NCI-H226 (cell line): Measurements from ENCODE around the gene CIAO2B.
"Not testable (repeated sequence)": the region's sequence is repeated elsewhere in the genome, so short reads cannot be mapped to it uniquely, and the experiment has no call there.

Source experiments
- DNase-seq: peaks from one replicate; pipeline ENCODE4 v3.0.0-alpha.2; 2015

The CIAO2B gene

GRCh38 chr16:66936889-66937554, 2.8 kb upstream of the CIAO2B start:
- DNase-seq, result no peak

GRCh38 chr16:66936462-66936861, 2.3 kb upstream of the CIAO2B start:
- no peak for DNase-seq

DNA sequence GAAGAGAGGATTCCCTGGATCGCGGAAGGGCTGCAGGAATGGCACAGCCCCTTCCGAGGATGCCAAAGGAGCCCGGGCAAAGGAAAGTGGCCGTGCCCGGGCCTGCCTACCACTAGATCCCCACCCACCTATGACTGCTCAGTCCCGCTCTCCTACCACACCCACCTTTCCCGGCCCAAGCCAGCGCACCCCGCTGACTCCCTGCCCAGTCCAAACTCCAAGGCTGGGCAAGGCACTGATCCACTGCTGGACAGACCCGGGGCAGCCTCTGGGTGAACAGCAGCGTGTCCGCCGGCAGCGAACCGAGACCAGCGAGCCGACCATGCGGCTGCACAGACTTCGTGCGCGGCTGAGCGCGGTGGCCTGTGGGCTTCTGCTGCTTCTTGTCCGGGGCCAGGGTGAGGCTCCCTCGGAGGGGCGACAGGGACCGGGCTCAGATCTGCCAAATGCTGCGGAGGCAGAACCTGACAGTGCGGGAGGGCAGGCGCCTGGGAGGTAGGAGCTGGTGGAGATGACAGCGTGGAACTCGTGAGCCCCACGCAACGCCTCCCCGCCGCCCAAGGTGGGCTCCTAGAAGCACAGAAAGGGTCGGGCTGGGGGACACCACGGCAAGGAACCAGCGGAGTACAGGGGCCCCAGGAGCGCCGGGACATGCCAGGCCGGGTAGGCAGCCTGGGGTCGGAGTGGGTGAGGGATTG, 1.3 kb upstream of the CIAO2B start, which contains the start of gene CES2:
Gene CES2, plus strand, starts transcription at position 203 of the 698 bp plus-strand sequence. Its CDS starts 120 bp downstream, at position 323.
- DNase-seq, result peak; percentile 57

DNA sequence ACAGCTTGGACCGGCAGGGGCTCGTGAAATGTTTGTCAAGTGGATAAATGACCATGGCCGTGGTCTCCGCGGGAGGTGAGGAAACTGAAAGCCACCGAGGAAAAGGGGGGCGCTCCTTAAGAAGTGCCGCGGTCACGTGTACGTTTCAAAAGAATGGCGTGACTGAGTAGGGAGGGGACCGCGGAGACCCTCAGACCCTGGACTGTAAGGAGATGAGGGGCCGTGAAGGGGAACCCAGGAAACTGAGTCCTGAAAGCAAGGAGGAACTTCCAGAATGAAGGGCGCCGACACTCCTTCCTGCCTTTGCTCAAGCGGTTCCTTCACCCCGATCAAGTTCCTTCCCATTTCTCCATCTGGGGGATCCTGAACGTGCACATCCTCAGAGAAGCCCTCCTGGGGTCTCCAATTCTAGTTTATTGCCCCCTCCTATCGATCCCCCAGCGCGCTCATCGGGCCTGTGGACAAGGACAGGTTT, 674 bp upstream of the CIAO2B start:
- not testable (repeated sequence) for DNase-seq

DNA sequence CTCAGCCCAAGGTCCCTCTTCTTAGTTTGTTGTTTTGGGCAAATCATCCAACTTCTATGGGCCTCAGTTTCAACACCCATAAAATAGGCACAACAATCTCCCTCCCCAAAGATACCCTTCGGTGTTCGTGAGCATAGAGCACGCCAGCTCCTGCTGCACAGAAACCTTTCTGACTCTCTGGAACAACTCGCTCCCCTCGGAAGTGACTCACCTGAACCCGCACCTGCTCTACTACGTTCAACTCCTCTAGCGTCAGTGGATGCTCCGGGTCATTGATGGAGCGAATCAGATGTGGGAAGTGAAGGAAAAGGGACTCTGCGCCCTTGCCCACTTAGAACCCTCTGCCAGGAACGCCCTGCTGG, 445 bp downstream of the CIAO2B start:
- DNase-seq, result no peak

GRCh38 chr16:66932076-66932475, 2.1 kb downstream of the CIAO2B start:
- no peak for DNase-seq

GRCh38 chr16:66931665-66932064, 2.5 kb downstream of the CIAO2B start:
- DNase-seq, result no peak

DNA sequence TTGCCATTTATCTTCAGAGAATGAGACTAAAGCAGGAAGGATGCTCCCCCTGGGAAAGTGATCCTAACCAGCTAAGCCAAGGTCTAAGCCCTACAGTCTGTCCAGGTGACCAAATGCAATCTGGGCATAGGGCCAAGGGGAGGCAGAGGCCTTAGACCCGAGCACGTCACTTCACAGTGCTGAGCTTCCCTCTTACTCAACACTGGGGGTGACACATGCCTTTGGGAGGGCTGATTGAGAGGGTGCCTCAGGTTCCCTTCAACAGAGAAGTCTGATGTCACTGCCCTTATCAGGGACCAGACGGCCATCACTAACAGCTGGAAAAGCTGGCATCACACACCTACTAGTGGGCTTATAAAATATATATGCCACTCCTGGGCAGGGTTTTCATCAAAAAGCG, 4.0 kb downstream of the CIAO2B start:
- peak; percentile 75 for DNase-seq

GRCh38 chr16:66928702-66929388, 5.4 kb downstream of the CIAO2B start:
- DNase-seq, result peak; percentile 49

DNA sequence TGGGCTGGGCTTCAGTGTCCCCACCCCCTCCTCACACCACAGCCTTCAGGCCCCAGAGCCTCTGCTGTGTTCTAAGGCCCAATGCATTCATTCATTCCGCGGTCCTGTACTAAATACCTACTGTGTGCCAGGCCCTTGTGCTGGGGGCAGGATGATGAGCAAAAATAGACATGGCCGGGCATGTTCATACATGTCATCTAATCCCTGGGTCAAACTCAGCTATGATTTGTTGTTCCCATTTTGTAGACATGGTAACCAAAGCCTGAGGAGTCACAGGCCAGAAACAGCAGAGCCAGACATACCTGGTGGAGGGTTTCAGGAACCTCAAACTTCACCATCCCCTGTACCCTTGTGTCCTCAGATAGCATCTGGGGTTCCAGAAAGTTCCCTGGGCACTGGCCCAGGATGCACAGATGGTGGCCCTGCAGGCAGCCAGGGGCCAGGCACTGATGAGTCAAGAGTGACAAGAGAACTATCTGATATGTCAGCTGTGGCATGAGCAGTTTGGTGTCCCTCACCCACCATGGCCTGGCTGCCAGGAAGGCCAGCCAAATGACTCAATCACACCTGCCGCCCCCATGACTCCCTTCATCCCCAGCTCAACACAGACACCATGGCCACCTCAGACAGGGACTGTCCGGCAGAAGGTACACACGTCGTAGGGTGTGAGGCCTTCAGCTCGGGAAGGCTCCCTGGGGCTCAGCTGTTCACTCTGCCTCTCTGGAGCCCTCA, 6.1 kb downstream of the CIAO2B start:
- no peak for DNase-seq

GRCh38 chr16:66926961-66927436, 7.2 kb downstream of the CIAO2B start:
- DNase-seq, result peak; percentile 97

DNA sequence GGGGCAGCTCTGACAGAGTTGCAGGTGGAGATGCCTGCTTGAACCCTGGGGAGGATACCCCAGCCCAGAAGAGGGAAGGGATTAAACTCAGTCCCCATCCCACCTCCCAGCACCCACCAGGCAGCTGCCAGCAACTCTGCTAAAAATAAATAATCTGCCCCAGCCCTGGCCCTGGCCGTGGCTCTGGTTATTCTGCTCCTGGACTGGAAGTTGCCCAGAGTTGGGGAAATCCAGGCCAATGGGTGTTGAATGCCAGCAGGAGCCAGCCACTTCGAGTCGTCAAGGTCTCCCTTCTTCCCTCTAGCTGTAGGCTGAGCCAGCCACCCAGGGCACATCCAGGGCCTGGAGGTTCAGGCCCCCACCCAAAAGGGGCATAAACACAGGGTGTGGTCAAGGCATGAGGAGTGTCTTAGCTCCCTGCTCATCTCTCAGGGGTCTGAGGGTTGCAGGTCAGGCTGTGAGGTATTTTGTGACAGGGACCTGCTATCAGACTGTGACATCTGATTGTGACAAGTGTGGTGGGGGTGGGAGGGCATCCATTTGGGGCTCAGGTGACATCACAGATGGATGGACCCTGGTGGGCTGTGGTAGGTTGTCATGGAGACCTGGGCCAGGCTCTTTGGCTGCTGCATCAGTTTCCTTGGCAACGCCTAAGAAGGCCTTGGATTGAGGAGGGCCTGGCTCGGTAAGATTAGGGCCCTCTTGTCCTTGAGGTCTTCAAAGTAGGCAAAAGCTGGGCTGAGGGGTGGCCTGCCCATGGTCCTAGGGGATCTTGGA, 7.8 kb downstream of the CIAO2B start:
- peak; percentile 48 for DNase-seq

DNA sequence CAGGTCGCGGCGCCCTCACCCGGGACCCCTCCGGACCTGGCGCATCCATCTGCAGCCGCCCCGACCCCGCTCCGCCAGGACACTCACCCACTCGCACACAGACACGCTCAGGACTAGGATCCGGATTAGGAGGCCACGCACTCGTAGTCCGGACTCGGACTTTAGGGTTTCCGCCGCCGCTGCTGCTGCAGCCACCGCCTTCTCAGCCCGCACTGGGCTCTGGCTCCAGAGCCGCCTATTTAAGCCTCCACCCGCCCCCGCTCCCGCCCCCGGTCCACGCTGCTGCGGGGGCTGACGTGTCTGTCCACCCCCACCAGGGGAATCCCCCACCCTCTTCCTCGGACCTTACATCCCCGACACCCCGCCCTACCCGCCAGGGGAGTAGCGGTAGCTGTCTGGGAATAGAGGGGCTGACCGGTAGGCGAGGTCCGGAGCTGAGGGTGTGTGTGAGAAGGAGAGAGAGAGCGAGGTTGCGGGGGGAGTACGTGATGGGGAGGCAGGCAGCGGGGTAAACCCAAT, 8.8 kb downstream of the CIAO2B start, which contains the start of gene RRAD:
Gene RRAD, minus strand, starts transcription at position 214 of the 519 bp plus-strand sequence. CDS start 356 bp downstream, outside the sequence.
- peak; percentile 85 for DNase-seq

GRCh38 chr16:66924527-66925321, 9.5 kb downstream of the CIAO2B start:
- DNase-seq, result no peak

DNA sequence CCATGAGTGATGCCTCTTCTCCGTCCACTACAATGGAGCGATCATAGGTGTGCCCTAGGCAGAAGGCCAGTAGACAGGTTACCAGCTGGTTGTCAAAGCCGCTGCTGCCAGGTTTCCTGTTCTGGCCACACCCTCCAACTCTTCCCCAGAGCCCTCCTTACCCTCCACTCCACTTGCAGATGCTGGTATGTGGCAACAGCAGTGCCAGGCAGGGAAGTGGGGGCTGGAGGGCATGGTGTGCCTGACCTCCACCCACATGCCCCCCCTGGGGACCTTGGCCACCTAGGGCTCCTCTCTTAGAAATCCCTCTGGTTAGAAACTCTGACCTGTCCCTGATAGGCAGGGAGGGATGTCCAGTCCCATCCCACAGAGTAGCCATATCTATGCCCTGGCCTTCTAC, 10.3 kb downstream of the CIAO2B start:
- DNase-seq, result no peak

DNA sequence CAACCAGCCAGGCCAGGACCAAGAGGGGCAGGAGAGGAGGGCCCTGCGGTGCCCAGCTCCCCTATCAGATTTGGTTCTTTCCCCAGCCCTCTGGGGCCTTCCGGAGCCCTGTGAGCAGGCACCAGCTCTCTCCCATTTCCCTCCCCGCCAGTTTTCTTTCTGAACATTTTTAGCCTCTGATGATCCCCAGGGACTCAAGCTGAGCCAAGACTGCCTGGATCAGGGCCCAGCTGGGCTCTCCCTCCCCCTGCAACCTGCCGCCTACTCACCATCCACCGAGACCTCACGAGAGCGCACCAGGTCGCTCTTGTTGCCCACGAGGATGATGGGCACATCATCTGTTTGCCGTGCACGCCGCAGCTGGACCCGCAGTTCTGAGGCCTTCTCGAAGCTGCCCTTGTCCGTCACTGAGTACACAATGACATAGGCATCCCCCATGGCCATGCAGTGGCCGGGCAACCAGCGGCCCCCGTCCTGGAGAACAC, 10.9 kb downstream of the CIAO2B start:
- DNase-seq, result no peak

- no peak for DNase-seq
Observed at GRCh38 chr16:66921729-66922450, 12.3 kb downstream of the CIAO2B start.

GRCh38 chr16:66920924-66921680, 13.1 kb downstream of the CIAO2B start:
- DNase-seq, result no peak

GRCh38 chr16:66920299-66920590, 14.0 kb downstream of the CIAO2B start:
- no peak for DNase-seq
